NCI-H2107 (cell line): ENCODE measurements around the gene PITPNM3.
"Not testable (repeated sequence)": the region's sequence is repeated elsewhere in the genome, so short reads cannot be mapped to it uniquely, and the experiment has no call there.

Source experiments
- DNase-seq: peaks from one replicate; lab custom pipeline; 2025; lab: John Stamatoyannopoulos, UW

Gene PITPNM3

GRCh38 chr17:6556121-6557039 lies at the start of gene PITPNM3:
Gene PITPNM3 (minus strand): TSS chr17:6556555. CDS start chr17:6556406, 149 bp downstream.
- DNase-seq, result no peak

GRCh38 chr17:6605142-6605541 lies 48.8 kb upstream of the PITPNM3 start:
- DNase-seq, result no peak

- DNase-seq, result no peak
Observed at GRCh38 chr17:6603744-6604325, 47.5 kb upstream of the PITPNM3 start.

GRCh38 chr17:6602141-6602540 lies 45.8 kb upstream of the PITPNM3 start:
- no peak for DNase-seq

- no peak for DNase-seq
Observed at GRCh38 chr17:6599364-6599763, 43.0 kb upstream of the PITPNM3 start.

- no peak for DNase-seq
Observed at GRCh38 chr17:6597727-6598126, 41.4 kb upstream of the PITPNM3 start.

GRCh38 chr17:6596941-6597340 lies 40.6 kb upstream of the PITPNM3 start:
- no peak for DNase-seq

- no peak for DNase-seq
Observed at GRCh38 chr17:6596511-6596910, 40.2 kb upstream of the PITPNM3 start.

- DNase-seq, result no peak
Observed at GRCh38 chr17:6596081-6596480, 39.7 kb upstream of the PITPNM3 start.

GRCh38 chr17:6593371-6593770 lies 37.0 kb upstream of the PITPNM3 start:
- not testable (repeated sequence) for DNase-seq

GRCh38 chr17:6592173-6592572 lies 35.8 kb upstream of the PITPNM3 start:
- DNase-seq, result no peak

GRCh38 chr17:6591599-6592158 lies 35.3 kb upstream of the PITPNM3 start:
- DNase-seq, result no peak

GRCh38 chr17:6589266-6589946 lies 33.1 kb upstream of the PITPNM3 start:
- no peak for DNase-seq

- DNase-seq, result no peak
Observed at GRCh38 chr17:6588165-6588564, 31.8 kb upstream of the PITPNM3 start.

GRCh38 chr17:6587310-6587709 lies 31.0 kb upstream of the PITPNM3 start:
- DNase-seq, result no peak

- no peak for DNase-seq
Observed at GRCh38 chr17:6583411-6583810, 27.1 kb upstream of the PITPNM3 start.

- no peak for DNase-seq
Observed at GRCh38 chr17:6580625-6581024, 24.3 kb upstream of the PITPNM3 start.

GRCh38 chr17:6578491-6578890 lies 22.1 kb upstream of the PITPNM3 start:
- no peak for DNase-seq

- DNase-seq, result no peak
Observed at GRCh38 chr17:6577686-6578263, 21.4 kb upstream of the PITPNM3 start.

- DNase-seq, result no peak
Observed at GRCh38 chr17:6576038-6576785, 19.9 kb upstream of the PITPNM3 start.

GRCh38 chr17:6575596-6575988 lies 19.2 kb upstream of the PITPNM3 start:
- no peak for DNase-seq
